Transverse colon (tissue), 4 donors: Measurements from ENCODE around the gene SDK2. TPM values are rescaled to one million over a fixed set of nuclear protein-coding genes. Genes with fewer than 3 reads are reported as not detected.

Experiments used
- DNase-seq: peaks from one replicate; pipeline ENCODE4 v3.0.0-alpha.2; 2019
- H3K27ac ChIP-seq, 4 donors: fragments of 200-600 bp; sonication (generic); 2 replicates each; pipeline ENCODE4 v1.5.1; 2016 to 2018; ENCODE audit warnings: inconsistent platforms in 4 of 4
- H3K27me3 ChIP-seq: fragments of 200-600 bp; sonication (generic); 2 replicates; pipeline ENCODE4 v1.5.1; 2017; ENCODE audit warnings: inconsistent platforms
- H3K36me3 ChIP-seq, 4 donors: fragments of 200-600 bp; sonication (generic); 2 replicates each; pipeline ENCODE4 v1.5.1; 2017 to 2019; ENCODE audit warnings: inconsistent platforms in 4 of 4
- H3K4me1 ChIP-seq, 4 donors: fragments of 200-600 bp; sonication (generic); 2 replicates each; pipeline ENCODE4 v1.5.1; 2017 to 2020; ENCODE audit warnings: inconsistent platforms in 4 of 4
- H3K4me3 ChIP-seq, 4 donors: fragments of 200-600 bp; sonication (generic); 1 replicate in 1 of 4; 2 replicates in 3 of 4; pipeline versions ENCODE4 v1.5.1 to v1.6.1; 2017 to 2019; ENCODE audit warnings: inconsistent platforms in 4 of 4
- H3K9me3 ChIP-seq, 2 donors: fragments of 200-600 bp; sonication (generic); 2 replicates each; pipeline ENCODE4 v1.5.1; 2017 to 2019; ENCODE audit warnings: inconsistent platforms in 2 of 2
- EP300 ChIP-seq: sonication (generic); formaldehyde crosslinking; IDR thresholded peaks from one replicate; pipeline ENCODE4 v1.6.1; 2017; ENCODE audit warnings: antibody characterized with exemption, low read depth
- POLR2A ChIP-seq: fragments of 450-650 bp; IDR thresholded peaks from one replicate; pipeline ENCODE4 v1.6.1; 2016; ENCODE audit warnings: antibody characterized with exemption, mild to moderate bottlenecking, moderate library complexity
- POLR2AphosphoS5 ChIP-seq, 3 donors: sonication (generic); formaldehyde crosslinking; IDR thresholded peaks; one replicate each; pipeline ENCODE4 v1.6.1; 2016; ENCODE audit warnings: antibody characterized with exemption in 3 of 3
- WGBS, 2 donors: methylation state at CpG; one replicate each; pipeline ENCODE4 v1.1.5; 2018; ENCODE audit warnings: low coverage in 1 of 2; 5-methylcytosine and 5-hydroxymethylcytosine counted together
- in situ Hi-C, 4 donors: fragments of 200-750 bp; cut with MboI; loops; one replicate each; pipeline versions ENCODE4 v1.15.0 to v1.15.1; 2017; ENCODE audit warnings: low sequenced_read_pairs in 3 of 4, low pct_ligation_motif_present in 1 of 4, low pct_unique_long_range_greater_than_20kb in 1 of 4
- intact Hi-C: fragments of 100-400 bp; cut with DNase I; formaldehyde crosslinking; loops from one replicate; pipeline ENCODE4 v1.15.1; 2023; ENCODE audit warnings: low total_unique reads
- total RNA-seq, 4 donors: library from RNA; depleted of rRNA; stranded (reverse); fragments of >200 nt; gene quantifications; one replicate each; pipeline ENCODE4 v1.1.0, GENCODE V29; 2016
- TF ChIP-seq, protein P1 (sequence below), 5 experiments: fragments of 200-600 bp in 3 of 5; fragments of 450-650 bp in 2 of 5; sonication (generic) in 3 of 5; IDR thresholded peaks; 1 replicate in 2 of 5; 2 replicates in 3 of 5; pipeline ENCODE4 v1.5.1; 2016 to 2017; ENCODE audit warnings: antibody characterized with exemption in 5 of 5, inconsistent platforms in 3 of 5, mild to moderate bottlenecking in 2 of 5, moderate library complexity in 1 of 5

The SDK2 gene
- total RNA-seq, 4 donors from 2014 or later: 2.6 to 9.8 (median 3.4) TPM

DNA sequence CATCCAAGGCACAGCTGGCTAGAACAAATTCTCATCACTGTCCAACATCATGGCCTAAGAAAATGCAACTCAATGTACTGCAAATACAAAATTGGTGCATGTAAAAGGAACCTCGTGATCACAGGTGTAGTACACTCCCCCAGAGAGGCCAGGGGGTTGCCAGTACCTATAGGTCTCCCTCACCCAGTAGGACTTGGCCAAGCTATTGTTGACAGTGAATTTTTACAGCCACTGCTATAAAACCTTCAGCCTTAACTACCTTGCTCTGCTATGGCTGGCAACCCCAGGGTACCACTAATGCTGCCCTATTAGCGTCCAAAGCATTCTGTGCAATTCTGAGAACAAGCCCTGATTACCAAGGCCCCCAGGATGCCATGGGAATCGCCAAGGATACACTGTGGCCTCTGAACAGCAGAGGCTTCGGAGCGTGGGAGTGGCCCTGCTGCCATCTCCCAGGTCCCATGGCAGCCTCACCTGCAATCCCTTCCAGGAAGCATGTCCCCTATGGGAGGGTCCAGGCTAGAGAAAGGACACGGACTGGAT is 67.6 kb downstream of the SDK2 start:
- Histone ChIP-seq H3K4me3 (no peak overlapping the region), H3K36me3 (no peaks in the 10 kb centered on the region), H3K9me3 (no peaks in the 10 kb centered on the region), H3K27me3 (no peaks in the 10 kb centered on the region), H3K27ac (no peak overlapping the region), H3K4me1 (no peaks in the 10 kb centered on the region)
- TF ChIP-seq, protein P1, sequence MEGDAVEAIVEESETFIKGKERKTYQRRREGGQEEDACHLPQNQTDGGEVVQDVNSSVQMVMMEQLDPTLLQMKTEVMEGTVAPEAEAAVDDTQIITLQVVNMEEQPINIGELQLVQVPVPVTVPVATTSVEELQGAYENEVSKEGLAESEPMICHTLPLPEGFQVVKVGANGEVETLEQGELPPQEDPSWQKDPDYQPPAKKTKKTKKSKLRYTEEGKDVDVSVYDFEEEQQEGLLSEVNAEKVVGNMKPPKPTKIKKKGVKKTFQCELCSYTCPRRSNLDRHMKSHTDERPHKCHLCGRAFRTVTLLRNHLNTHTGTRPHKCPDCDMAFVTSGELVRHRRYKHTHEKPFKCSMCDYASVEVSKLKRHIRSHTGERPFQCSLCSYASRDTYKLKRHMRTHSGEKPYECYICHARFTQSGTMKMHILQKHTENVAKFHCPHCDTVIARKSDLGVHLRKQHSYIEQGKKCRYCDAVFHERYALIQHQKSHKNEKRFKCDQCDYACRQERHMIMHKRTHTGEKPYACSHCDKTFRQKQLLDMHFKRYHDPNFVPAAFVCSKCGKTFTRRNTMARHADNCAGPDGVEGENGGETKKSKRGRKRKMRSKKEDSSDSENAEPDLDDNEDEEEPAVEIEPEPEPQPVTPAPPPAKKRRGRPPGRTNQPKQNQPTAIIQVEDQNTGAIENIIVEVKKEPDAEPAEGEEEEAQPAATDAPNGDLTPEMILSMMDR (IDR thresholded peaks at IDR 0.05): no peak
- TF ChIP-seq EP300: no peak
- TF ChIP-seq POLR2A: no peak
- TF ChIP-seq POLR2AphosphoS5 (IDR thresholded peaks at IDR 0.05): no peak
- in situ Hi-C loops (loop anchor here in 1 of 4 donors (25.0 kb wide), 1 partner anchor 136 kb away; no protein-coding TSS in a partner anchor), intact Hi-C loops (no loop called here)
- WGBS, 2 donors: 17 to 41% methylated on average over 2 to 5 of the region's 6 CpGs
- no peak for DNase-seq

DNA sequence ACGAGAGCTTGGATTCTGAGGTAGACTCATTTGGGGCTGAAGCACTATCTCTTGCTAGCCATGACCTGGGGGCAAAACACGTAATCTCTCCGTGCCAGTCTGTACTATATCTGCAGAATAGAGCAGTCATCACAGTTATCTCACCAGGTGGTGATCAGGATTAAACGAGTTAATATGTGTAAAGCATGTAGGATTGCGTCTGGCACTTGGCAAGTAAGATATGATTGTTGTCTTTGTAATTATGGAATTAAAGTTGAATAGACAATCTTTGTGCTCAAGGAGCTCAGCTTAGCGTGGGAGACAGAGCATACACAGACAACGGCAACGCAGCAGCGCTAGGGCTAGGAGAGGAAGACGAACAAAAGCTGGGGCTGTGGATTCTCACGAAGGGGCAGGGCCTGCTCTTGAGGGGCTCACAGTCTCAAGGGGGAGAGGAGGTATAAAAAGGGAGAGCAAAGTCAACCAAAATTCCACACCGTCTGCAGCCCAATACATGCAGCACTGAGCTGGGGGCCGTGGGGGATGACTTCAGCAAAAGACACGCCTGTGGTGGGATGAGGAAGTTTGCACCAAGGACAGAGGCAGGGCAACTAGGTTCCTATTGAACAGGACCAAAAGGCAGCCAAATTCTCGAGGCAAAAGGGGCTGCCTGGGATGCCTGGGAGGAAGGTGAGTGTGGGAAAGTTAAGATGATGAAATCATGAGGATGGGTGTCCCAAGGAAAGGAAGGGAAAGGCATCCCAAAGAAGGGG is 68.6 kb downstream of the SDK2 start:
- Histone ChIP-seq H3K27me3 (no peaks in the 10 kb centered on the region), H3K9me3 (no peaks in the 10 kb centered on the region), H3K4me3 (no peak overlapping the region), H3K27ac (no peak overlapping the region), H3K36me3 (no peaks in the 10 kb centered on the region), H3K4me1 (no peaks in the 10 kb centered on the region)
- no peak for DNase-seq
- intact Hi-C loops (no loop called here), in situ Hi-C loops (loop anchor here in 1 of 4 donors (25.0 kb wide), 1 partner anchor 137 kb away; no protein-coding TSS in a partner anchor)
- 63 to 69% methylated on average over 11 to 15 of the region's 15 CpGs for WGBS, 2 donors
- TF ChIP-seq, protein P1 (IDR thresholded peaks at IDR 0.05): no peak
- TF ChIP-seq EP300 (no peak), POLR2A (no peak), POLR2AphosphoS5 (IDR thresholded peaks at IDR 0.05) (no peak)

DNA sequence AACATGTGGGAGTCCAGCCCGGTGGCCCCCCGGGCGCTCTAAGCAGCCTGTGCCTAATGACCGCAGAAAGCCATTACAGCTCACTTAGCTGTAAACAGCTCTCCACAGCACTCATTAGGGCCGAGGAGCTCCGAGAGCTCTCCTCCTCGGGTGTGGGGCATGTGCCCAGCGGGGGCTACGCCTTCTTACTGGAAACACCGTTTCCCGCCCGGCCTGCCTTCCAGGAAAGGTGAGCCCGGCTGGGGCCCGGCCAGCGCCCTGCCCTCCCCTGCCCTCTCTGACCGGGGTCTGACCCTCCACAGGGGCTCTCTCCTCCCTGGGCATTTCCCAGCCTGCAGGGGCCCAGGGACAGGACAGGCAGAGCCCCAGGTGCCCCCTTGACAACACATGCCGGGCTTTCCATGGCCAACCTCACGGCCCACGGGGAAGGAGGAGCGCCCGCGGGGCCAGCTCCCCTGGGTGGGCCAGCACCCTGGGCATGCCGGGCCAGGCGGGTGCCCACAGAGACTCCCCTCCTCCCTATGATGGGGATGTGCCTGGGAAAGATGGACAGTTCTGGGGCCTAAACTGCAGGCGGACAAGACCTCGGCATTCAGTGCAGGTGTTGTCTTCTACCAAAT is 72.6 kb downstream of the SDK2 start:
- no peak for DNase-seq
- 90% methylated on average over 22 of the region's 26 CpGs; no CpG with 5 or more reads in 1 of the 2 donors for WGBS, 2 donors
- Histone ChIP-seq H3K4me1 (no peaks in the 10 kb centered on the region), H3K27ac (no peak overlapping the region), H3K27me3 (no peaks in the 10 kb centered on the region), H3K4me3 (no peak overlapping the region), H3K9me3 (no peaks in the 10 kb centered on the region), H3K36me3 (no peaks in the 10 kb centered on the region)
- TF ChIP-seq POLR2AphosphoS5 (IDR thresholded peaks at IDR 0.05) (no peak), POLR2A (no peak), EP300 (no peak)
- TF ChIP-seq, protein P1 (IDR thresholded peaks at IDR 0.05): no peak
- intact Hi-C loops: no loop called here
- in situ Hi-C loops: no loop called here

DNA sequence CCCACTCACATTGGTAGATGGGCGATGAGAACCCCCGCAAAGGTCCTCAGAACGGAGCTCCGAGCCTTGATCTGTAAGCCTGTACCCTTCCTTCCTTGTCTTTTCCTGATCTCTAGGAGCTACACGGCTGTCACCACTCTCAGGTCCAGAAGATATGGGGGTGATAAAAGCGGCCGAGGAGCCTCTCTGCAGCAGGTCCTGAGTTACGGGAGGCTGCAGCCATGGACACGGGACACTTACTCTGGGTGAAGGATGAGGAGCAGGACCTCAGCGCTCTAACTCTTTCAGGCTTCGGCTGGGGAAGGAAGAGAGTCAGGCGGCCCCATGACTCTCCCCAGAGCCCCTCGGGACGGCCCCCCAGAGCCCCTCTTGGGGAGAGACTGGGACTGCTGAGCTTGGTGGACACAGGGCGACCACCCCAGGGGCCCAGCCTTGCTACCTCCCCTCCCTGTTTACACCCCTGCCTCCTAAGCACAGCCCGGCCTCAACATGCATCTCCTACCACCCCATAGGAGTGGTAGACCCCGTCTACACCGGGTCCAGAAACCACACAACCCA is 74.4 kb downstream of the SDK2 start:
- Histone ChIP-seq H3K4me1 (peaks cover 0 to 4% (median under 1%) of the 10 kb centered on the region in 4 donors), H3K27me3 (no peaks in the 10 kb centered on the region), H3K36me3 (no peaks in the 10 kb centered on the region), H3K4me3 (no peak overlapping the region), H3K9me3 (no peaks in the 10 kb centered on the region), H3K27ac (no peak overlapping the region)
- TF ChIP-seq, protein P1 (IDR thresholded peaks at IDR 0.05): no peak
- TF ChIP-seq EP300 (no peak), POLR2AphosphoS5 (IDR thresholded peaks at IDR 0.05) (no peak)
- in situ Hi-C loops (no loop called here), intact Hi-C loops (no loop called here)
- no peak for DNase-seq
- 80 to 91% methylated on average over 1 to 18 of the region's 18 CpGs for WGBS, 2 donors
